PC-9 (cell line): ENCODE results near the gene LRRC3B.

Experiments used
- CTCF ChIP-seq: fragments of 200-600 bp; sonication (generic); conservative IDR thresholded peaks from 2 replicates; pipeline ENCODE4 v1.6.1; 2017; ENCODE audit warnings: mixed run types, antibody characterized with exemption, mild to moderate bottlenecking, moderate library complexity
- EZH2 ChIP-seq: fragments of 200-600 bp; sonication (generic); IDR thresholded peaks from 2 replicates; pipeline ENCODE4 v1.8.0; 2017; ENCODE audit warnings: antibody characterized with exemption, low read depth

- no peak for TF ChIP-seq CTCF
- TF ChIP-seq EZH2 = no peak
Measured at GRCh38 chr3:26652164-26652563, 29.6 kb downstream of the LRRC3B start.
